Ovary (tissue), 9 donors: ENCODE results near the gene PCDHA10. TPM values are rescaled to one million over a fixed set of nuclear protein-coding genes. Genes with fewer than 3 reads are reported as not detected.
"Not testable (repeated sequence)": the region's sequence is repeated elsewhere in the genome, so short reads cannot be mapped to it uniquely, and the experiment has no call there.

Experiments used
- DNase-seq, 5 donors: peaks; one replicate each; pipeline ENCODE4 v3.0.0-alpha.2; 2019 to 2020
- H3K27ac ChIP-seq, 2 donors: fragments of 200-600 bp; one replicate each; pipeline versions ENCODE4 v1.5.1 to v1.8.0; 2019 to 2022
- H3K27me3 ChIP-seq: fragments of 200-600 bp; one replicate; pipeline ENCODE4 v1.8.0; 2022
- H3K36me3 ChIP-seq: fragments of 200-600 bp; sonication (generic); one replicate; pipeline ENCODE4 v1.5.1; 2019
- H3K4me1 ChIP-seq: one replicate; pipeline ENCODE4 v1.8.1; 2013; ENCODE audit warnings: mild to moderate bottlenecking, moderate library complexity; ENCODE audit not compliant: insufficient read depth
- H3K4me3 ChIP-seq: fragments of 200-600 bp; sonication (generic); one replicate; pipeline ENCODE4 v1.5.1; 2017
- H3K9me3 ChIP-seq, 2 donors: fragments of 200-600 bp in 1 of 2; sonication (generic) in 1 of 2; one replicate each; pipeline versions ENCODE4 v1.5.1 to v1.8.1; 2013 to 2019; ENCODE audit warnings: mild to moderate bottlenecking in 1 of 2, moderate library complexity in 1 of 2
- EP300 ChIP-seq: sonication (generic); formaldehyde crosslinking; IDR thresholded peaks from one replicate; pipeline ENCODE4 v1.6.1; 2017; ENCODE audit warnings: antibody characterized with exemption
- POLR2A ChIP-seq: fragments of 450-650 bp; IDR thresholded peaks from one replicate; pipeline ENCODE4 v1.6.1; 2017; ENCODE audit warnings: antibody characterized with exemption, mild to moderate bottlenecking, moderate library complexity
- WGBS, 3 donors: extraction: QIAGEN DNeasy Blood & Tissue Kit in 1 of 3; methylation state at CpG; one replicate each; pipeline versions ENCODE4 v1.1.5 to v1.1.7; 2013 to 2017; 5-methylcytosine and 5-hydroxymethylcytosine counted together
- intact Hi-C, 4 donors: fragments of 100-400 bp; cut with DNase I; formaldehyde crosslinking; loops; one replicate each; pipeline versions ENCODE4 v1.11.0 to v1.15.1; 2022 to 2023
- polyA plus RNA-seq, 2 donors: library from polyadenylated mRNA; stranded (reverse); fragments of 200-250 nt in 1 of 2; fragments of 350-450 nt in 1 of 2; fragmentation: Illumina TruSeq in 1 of 2; extraction: RNeasy Lipid Tissue Mini Kit (QIAGEN cat#74804) in 1 of 2; gene quantifications; one replicate each; pipeline ENCODE4 v1.2.3, GENCODE V29; 2013 to 2014
- total RNA-seq, 7 donors: library from RNA; depleted of rRNA in 2 of 7; stranded (reverse); fragments of >200 nt in 2 of 7; fragmentation: NEBNext Ultra II Directional in 3 of 7; extraction: Animal tissue kit (Norgen Biotek cat#: 25700) in 3 of 7; gene quantifications; one replicate each; pipeline versions ENCODE4 v1.1.0 to v1.2.4, GENCODE V29; 2016 to 2023
- TF ChIP-seq, protein P1 (sequence below), 3 donors: fragments of 450-650 bp in 2 of 3; fragments of 200-600 bp in 1 of 3; IDR thresholded peaks; one replicate each; pipeline versions ENCODE4 v1.5.1 to v1.8.0; 2016 to 2022; ENCODE audit warnings: antibody characterized with exemption in 3 of 3, mild to moderate bottlenecking in 1 of 3
- donor health status: DM: no; HTN: no; CAD: no; lungs with moderate emphysema.
- donor health status: DM: no; HTN: no; CAD: no.
- donor health status: Bipolar disorder and iron deficiency.
- donor health status: DM: yes; HTN: yes; CAD: no.
- donor health status: DM: no; HTN: no; CAD: no.
- donor health status: DM: yes; HTN: yes; CAD: no.

The PCDHA10 gene
- total and polyA plus RNA-seq, 9 donors, result 0.06 to 4.0 (median 1.5) TPM

- 14 to 29% (median 26%) methylated on average over 39 to 47 of the region's 47 CpGs for WGBS, 3 donors
- no peaks in the 10 kb centered on the region for H3K27me3 ChIP-seq
- intact Hi-C loops, result no loop called here
- H3K36me3 ChIP-seq, result no peaks in the 10 kb centered on the region
- H3K4me3 ChIP-seq, result no peak within 1 kb of the TSS
- peaks cover 0 to under 1% of the 10 kb centered on the region in 2 donors for H3K9me3 ChIP-seq
- no peak within 1 kb of the TSS for H3K27ac ChIP-seq
- no peaks in the 10 kb centered on the region for H3K4me1 ChIP-seq
- TF ChIP-seq, protein P1, sequence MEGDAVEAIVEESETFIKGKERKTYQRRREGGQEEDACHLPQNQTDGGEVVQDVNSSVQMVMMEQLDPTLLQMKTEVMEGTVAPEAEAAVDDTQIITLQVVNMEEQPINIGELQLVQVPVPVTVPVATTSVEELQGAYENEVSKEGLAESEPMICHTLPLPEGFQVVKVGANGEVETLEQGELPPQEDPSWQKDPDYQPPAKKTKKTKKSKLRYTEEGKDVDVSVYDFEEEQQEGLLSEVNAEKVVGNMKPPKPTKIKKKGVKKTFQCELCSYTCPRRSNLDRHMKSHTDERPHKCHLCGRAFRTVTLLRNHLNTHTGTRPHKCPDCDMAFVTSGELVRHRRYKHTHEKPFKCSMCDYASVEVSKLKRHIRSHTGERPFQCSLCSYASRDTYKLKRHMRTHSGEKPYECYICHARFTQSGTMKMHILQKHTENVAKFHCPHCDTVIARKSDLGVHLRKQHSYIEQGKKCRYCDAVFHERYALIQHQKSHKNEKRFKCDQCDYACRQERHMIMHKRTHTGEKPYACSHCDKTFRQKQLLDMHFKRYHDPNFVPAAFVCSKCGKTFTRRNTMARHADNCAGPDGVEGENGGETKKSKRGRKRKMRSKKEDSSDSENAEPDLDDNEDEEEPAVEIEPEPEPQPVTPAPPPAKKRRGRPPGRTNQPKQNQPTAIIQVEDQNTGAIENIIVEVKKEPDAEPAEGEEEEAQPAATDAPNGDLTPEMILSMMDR (IDR thresholded peaks at IDR 0.05), result no peak
- TF ChIP-seq EP300, result no peak
- no peak for TF ChIP-seq POLR2A
- peak in 1 of 5 donors; percentile 34 for DNase-seq
Observed at GRCh38 chr5:140840978-140841962, 14.4 kb upstream of the PCDHA10 start, which contains the start of gene PCDHA8. TSS of gene PCDHA8 (plus strand) at chr5:140841187. CDS start at chr5:140841322, 135 bp downstream.

DNA sequence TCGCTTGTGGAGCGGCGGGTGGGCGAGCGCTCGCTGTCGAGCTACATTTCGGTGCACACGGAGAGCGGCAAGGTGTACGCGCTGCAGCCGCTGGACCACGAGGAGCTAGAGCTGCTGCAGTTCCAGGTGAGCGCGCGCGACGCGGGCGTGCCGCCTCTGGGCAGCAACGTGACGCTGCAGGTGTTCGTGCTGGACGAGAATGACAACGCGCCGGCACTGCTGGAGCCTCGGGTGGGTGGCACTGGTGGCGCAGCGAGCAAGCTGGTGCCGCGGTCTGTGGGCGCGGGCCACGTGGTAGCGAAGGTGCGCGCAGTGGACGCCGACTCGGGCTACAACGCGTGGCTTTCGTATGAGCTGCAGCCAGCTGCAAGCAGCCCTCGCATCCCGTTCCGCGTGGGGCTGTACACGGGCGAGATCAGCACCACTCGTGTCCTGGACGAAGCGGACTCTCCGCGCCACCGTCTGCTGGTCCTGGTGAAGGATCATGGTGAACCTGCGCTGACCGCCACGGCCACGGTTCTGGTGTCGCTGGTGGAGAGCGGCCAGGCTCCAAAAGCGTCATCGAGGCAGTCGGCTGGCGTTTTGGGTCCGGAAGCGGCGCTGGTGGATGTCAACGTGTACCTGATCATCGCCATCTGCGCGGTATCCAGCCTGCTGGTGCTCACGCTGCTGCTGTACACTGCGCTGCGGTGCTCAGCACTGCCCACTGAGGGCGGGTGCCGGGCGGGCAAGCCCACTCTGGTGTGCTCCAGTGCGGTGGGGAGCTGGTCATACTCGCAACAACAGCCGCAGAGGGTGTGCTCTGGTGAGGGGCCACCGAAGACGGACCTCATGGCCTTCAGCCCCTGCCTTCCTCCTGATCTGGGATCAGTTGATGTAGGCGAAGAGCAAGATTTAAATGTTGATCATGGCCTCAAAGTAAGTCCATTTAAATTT lies 12.6 kb upstream of the PCDHA10 start:
- Histone ChIP-seq H3K4me3 (no peak overlapping the region), H3K36me3 (no peaks in the 10 kb centered on the region), H3K27ac (no peak overlapping the region), H3K9me3 (no peaks in the 10 kb centered on the region), H3K4me1 (no peaks in the 10 kb centered on the region), H3K27me3 (no peaks in the 10 kb centered on the region)
- 51 to 57% methylated on average over 60 to 87 of the region's 87 CpGs; no CpG with 5 or more reads in 1 of the 3 donors for WGBS, 3 donors
- TF ChIP-seq, protein P1 (IDR thresholded peaks at IDR 0.05), result no peak
- no peak for TF ChIP-seq POLR2A
- TF ChIP-seq EP300, result no peak
- no peak for DNase-seq
- intact Hi-C loops, result no loop called here

DNA sequence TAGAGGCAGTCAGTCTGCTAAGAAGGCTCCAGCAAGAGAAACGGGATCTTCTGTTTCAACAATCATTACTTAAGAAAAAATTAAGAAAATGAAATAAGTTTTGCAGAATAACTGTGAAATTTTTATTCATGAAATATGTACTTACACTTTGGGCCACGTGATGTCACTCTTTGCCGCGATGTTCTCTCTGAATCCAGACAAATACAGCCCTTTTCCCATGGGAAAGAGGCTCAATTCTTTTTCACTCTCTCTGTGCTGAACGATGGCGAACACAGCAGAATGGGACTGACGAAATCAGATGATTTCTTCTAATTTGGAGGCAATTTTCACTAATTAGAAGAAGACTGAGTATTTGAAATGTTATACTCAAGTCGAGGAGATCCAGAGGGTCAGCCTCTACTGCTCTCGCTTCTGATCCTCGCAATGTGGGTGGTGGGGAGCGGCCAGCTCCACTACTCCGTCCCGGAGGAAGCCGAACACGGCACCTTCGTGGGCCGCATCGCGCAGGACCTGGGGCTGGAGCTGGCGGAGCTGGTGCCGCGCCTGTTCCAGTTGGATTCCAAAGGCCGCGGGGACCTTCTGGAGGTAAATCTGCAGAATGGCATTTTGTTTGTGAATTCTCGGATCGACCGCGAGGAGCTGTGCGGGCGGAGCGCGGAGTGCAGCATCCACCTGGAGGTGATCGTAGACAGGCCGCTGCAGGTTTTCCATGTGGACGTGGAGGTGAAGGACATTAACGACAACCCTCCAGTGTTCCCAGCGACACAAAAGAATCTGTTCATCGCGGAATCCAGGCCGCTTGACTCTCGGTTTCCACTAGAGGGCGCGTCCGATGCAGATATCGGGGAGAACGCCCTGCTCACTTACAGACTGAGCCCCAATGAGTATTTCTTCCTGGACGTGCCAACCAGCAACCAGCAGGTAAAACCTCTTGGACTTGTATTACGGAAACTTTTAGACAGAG lies 7.3 kb upstream of the PCDHA10 start, which contains the start of gene PCDHA9:
Gene PCDHA9 (plus strand): TSS at position 244 of the 964 bp plus-strand sequence. CDS start 114 bp downstream, at position 358.
- H3K4me3 ChIP-seq, DNase-seq, H3K9me3 ChIP-seq, intact Hi-C loops, H3K27me3 ChIP-seq, H3K36me3 ChIP-seq, H3K27ac ChIP-seq, H3K4me1 ChIP-seq: not testable (repeated sequence)
- WGBS, 3 donors, result 12 to 25% (median 19%) methylated on average over 9 to 43 of the region's 48 CpGs

DNA sequence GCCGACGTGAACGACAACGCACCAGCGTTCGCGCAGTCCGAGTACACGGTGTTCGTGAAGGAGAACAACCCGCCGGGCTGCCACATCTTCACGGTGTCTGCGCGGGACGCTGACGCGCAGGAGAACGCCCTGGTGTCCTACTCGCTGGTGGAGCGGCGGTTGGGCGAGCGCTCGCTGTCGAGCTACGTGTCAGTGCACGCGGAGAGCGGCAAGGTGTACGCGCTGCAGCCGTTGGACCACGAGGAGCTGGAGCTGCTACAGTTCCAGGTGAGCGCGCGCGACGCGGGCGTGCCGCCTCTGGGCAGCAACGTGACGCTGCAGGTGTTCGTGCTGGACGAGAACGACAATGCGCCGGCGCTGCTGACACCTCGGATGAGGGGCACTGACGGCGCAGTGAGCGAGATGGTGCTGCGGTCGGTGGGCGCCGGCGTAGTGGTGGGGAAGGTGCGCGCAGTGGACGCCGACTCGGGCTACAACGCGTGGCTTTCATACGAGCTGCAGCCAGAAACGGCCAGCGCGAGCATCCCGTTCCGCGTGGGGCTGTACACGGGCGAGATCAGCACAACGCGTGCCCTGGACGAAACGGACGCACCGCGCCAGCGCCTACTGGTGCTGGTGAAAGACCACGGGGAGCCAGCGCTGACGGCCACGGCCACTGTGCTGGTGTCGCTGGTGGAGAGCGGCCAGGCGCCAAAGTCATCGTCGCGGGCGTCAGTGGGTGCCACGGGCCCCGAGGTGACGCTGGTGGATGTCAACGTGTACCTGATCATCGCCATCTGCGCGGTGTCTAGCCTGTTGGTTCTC lies 5.7 kb upstream of the PCDHA10 start:
- intact Hi-C loops, H3K4me3 ChIP-seq, H3K27me3 ChIP-seq, H3K27ac ChIP-seq, DNase-seq, H3K36me3 ChIP-seq, H3K9me3 ChIP-seq, H3K4me1 ChIP-seq: not testable (repeated sequence)
- 46 to 52% methylated on average over 96 to 98 of the region's 101 CpGs; no CpG with 5 or more reads in 1 of the 3 donors for WGBS, 3 donors
